Vagina (tissue), 2 donors: ENCODE results near the gene TMEM17. TPM values are rescaled to one million over a fixed set of nuclear protein-coding genes. Genes with fewer than 3 reads are reported as not detected.

Experiments
- DNase-seq, 2 donors: peaks; one replicate each; pipeline ENCODE4 v3.0.0-alpha.2; 2017; ENCODE audit errors: extremely low spot score in 2 of 2
- H3K27ac ChIP-seq: fragments of 200-600 bp; sonication (generic); one replicate; pipeline ENCODE4 v1.5.1; 2019
- H3K27me3 ChIP-seq: fragments of 200-600 bp; sonication (generic); one replicate; pipeline ENCODE4 v1.5.1; 2019
- H3K36me3 ChIP-seq, 2 donors: fragments of 200-600 bp; sonication (generic); one replicate each; pipeline ENCODE4 v1.5.1; 2017 to 2019
- H3K4me1 ChIP-seq: fragments of 200-600 bp; sonication (generic); one replicate; pipeline ENCODE4 v1.5.1; 2019
- H3K4me3 ChIP-seq, 2 donors: fragments of 200-600 bp; sonication (generic); 1 replicate in 1 of 2; 2 replicates in 1 of 2; pipeline ENCODE4 v1.5.1; 2016 to 2019
- H3K9me3 ChIP-seq: fragments of 200-600 bp; sonication (generic); one replicate; pipeline ENCODE4 v1.5.1; 2019
- POLR2A ChIP-seq, 2 donors: fragments of 450-650 bp; IDR thresholded peaks; one replicate each; pipeline ENCODE4 v1.6.1; 2017; ENCODE audit warnings: antibody characterized with exemption in 2 of 2, mild to moderate bottlenecking in 2 of 2, moderate library complexity in 2 of 2
- POLR2AphosphoS5 ChIP-seq, 2 donors: sonication (generic); formaldehyde crosslinking; IDR thresholded peaks; one replicate each; pipeline ENCODE4 v1.9.0; 2017; ENCODE audit warnings: antibody characterized with exemption in 2 of 2, mild to moderate bottlenecking in 2 of 2, low read depth in 1 of 2; ENCODE audit not compliant: insufficient read depth in 1 of 2
- intact Hi-C: fragments of 100-400 bp; cut with DNase I; formaldehyde crosslinking; loops from one replicate; pipeline ENCODE4 v1.15.1; 2023
- total RNA-seq: library from RNA; depleted of rRNA; stranded (reverse); fragments of >200 nt; gene quantifications from one replicate; pipeline ENCODE4 v1.2.3, GENCODE V29; 2016
- TF ChIP-seq, protein P1 (sequence below), 3 experiments: fragments of 450-650 bp in 2 of 3; fragments of 200-600 bp in 1 of 3; sonication (generic) in 1 of 3; IDR thresholded peaks; one replicate each; pipeline ENCODE4 v1.5.1; 2017 to 2019; ENCODE audit warnings: antibody characterized with exemption in 3 of 3, mild to moderate bottlenecking in 2 of 3, moderate library complexity in 2 of 3

The TMEM17 gene
- total RNA-seq, 1 donor from 2014 or later, result 0.98 TPM

GRCh38 chr2:62458206-62458641 is 47.8 kb downstream of the TMEM17 start:
- DNase-seq, result no peak
- H3K4me3 ChIP-seq, result no peak overlapping the region
- no peaks in the 10 kb centered on the region for H3K27me3 ChIP-seq
- peaks cover 33% of the 10 kb centered on the region for H3K4me1 ChIP-seq
- H3K36me3 ChIP-seq, result no peaks in the 10 kb centered on the region
- TF ChIP-seq, protein P1, sequence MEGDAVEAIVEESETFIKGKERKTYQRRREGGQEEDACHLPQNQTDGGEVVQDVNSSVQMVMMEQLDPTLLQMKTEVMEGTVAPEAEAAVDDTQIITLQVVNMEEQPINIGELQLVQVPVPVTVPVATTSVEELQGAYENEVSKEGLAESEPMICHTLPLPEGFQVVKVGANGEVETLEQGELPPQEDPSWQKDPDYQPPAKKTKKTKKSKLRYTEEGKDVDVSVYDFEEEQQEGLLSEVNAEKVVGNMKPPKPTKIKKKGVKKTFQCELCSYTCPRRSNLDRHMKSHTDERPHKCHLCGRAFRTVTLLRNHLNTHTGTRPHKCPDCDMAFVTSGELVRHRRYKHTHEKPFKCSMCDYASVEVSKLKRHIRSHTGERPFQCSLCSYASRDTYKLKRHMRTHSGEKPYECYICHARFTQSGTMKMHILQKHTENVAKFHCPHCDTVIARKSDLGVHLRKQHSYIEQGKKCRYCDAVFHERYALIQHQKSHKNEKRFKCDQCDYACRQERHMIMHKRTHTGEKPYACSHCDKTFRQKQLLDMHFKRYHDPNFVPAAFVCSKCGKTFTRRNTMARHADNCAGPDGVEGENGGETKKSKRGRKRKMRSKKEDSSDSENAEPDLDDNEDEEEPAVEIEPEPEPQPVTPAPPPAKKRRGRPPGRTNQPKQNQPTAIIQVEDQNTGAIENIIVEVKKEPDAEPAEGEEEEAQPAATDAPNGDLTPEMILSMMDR (IDR thresholded peaks at IDR 0.05), result no peak
- TF ChIP-seq POLR2A (IDR thresholded peaks at IDR 0.05), result no peak
- TF ChIP-seq POLR2AphosphoS5 (IDR thresholded peaks at IDR 0.05; ENCODE audit: insufficient read depth in 1 of 2, low read depth in 1 of 2), result peak in 1 of 2 donors; percentile 17
- H3K27ac ChIP-seq, result peak overlapping the region; percentile 79
- intact Hi-C loops, result no loop called here
- H3K9me3 ChIP-seq, result no peaks in the 10 kb centered on the region

DNA sequence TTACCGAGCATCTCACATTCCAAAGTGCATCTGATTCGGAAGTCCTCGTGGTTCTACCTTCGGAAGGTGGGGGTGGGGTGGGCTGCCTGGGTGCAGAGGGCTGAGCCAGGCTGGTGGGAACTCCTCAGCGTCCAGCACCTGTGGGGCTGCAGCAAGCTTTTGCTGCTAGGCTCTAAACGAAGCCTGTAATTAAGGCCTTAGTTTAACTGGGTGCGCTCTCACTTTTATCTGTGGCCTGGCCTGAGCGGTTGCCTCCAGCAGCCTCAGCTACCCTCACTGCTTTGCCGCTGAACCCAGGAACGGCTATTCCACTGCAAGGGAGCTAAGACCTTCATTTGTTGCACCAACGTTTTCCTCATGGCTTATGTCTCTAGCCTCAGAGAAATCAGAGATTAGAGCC is 48.4 kb downstream of the TMEM17 start:
- no peaks in the 10 kb centered on the region for H3K36me3 ChIP-seq
- no peaks in the 10 kb centered on the region for H3K27me3 ChIP-seq
- peak overlapping the region; percentile 79 for H3K27ac ChIP-seq
- no peak for TF ChIP-seq POLR2AphosphoS5 (IDR thresholded peaks at IDR 0.05; ENCODE audit: insufficient read depth in 1 of 2, low read depth in 1 of 2)
- no peak for TF ChIP-seq POLR2A (IDR thresholded peaks at IDR 0.05)
- TF ChIP-seq, protein P1 (IDR thresholded peaks at IDR 0.05), result no peak
- DNase-seq, result no peak
- no peaks in the 10 kb centered on the region for H3K9me3 ChIP-seq
- intact Hi-C loops, result loop anchor here (1.0 kb wide), 1 partner anchor 318 kb away; no protein-coding TSS in a partner anchor
- peak overlapping the region; percentile 53 to 65 for H3K4me3 ChIP-seq
- H3K4me1 ChIP-seq, result peaks cover 33% of the 10 kb centered on the region

DNA sequence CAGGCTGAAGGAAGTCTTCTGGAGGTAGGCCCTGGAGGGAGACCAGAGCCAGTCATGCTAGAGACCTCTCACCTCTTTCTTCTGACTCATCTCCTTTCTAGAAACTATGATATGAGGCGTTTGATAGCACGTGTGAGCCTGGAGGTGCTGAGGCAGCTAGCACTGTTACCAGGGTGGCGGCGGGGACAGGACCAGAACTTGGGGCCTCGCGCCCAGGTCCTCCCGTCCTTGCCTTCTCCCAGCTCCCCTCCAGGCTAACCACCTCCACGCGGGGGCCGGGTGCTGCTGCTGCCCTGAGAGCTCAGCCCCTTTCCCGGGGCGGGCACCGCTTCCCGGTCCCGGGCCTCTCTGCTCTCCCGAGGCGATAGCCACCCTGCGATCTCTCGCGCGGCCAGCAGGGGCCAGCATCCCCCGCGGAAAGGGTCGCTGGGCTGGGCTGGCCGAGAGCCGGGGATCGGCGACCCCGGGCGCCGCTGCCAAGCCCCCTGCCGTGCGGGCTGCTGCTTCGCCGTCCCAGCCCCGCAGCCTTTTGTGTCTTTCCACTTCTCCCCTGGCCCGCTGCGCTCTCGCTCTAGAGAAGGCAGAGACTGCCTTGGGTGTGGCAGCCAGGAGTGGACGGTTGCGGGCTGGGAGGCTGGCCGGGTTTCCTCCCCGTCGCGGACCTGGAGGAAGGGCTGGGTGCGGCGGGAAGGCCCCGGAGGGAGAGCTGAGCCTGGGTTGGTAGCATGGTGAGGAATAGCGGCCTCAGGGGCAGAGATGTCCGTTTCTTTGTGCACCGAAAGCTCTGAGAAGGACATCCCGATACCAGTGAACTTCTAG is 49.1 kb downstream of the TMEM17 start:
- H3K27ac ChIP-seq, result peak overlapping the region; percentile 79
- no peaks in the 10 kb centered on the region for H3K27me3 ChIP-seq
- TF ChIP-seq, protein P1 (IDR thresholded peaks at IDR 0.05), result peak; percentile 56 to 99 (median 98)
- TF ChIP-seq POLR2A (IDR thresholded peaks at IDR 0.05), result no peak
- peak in 1 of 2 donors; percentile 39 for TF ChIP-seq POLR2AphosphoS5 (IDR thresholded peaks at IDR 0.05; ENCODE audit: insufficient read depth in 1 of 2, low read depth in 1 of 2)
- peak overlapping the region; percentile 53 to 65 for H3K4me3 ChIP-seq
- H3K4me1 ChIP-seq, result peaks cover 33% of the 10 kb centered on the region
- no peak for DNase-seq
- H3K9me3 ChIP-seq, result no peaks in the 10 kb centered on the region
- no peaks in the 10 kb centered on the region for H3K36me3 ChIP-seq
- intact Hi-C loops, result loop anchor here (1.0 kb wide), 1 partner anchor 318 kb away; no protein-coding TSS in a partner anchor

GRCh38 chr2:62455957-62456692 is 49.9 kb downstream of the TMEM17 start:
- Histone ChIP-seq H3K36me3 (no peaks in the 10 kb centered on the region), H3K9me3 (no peaks in the 10 kb centered on the region), H3K27me3 (no peaks in the 10 kb centered on the region), H3K4me1 (peaks cover 33% of the 10 kb centered on the region), H3K4me3 (no peak overlapping the region), H3K27ac (peak overlapping the region; percentile 79)
- no peak for TF ChIP-seq POLR2A (IDR thresholded peaks at IDR 0.05)
- TF ChIP-seq POLR2AphosphoS5 (IDR thresholded peaks at IDR 0.05; ENCODE audit: insufficient read depth in 1 of 2, low read depth in 1 of 2), result no peak
- TF ChIP-seq, protein P1 (IDR thresholded peaks at IDR 0.05), result no peak
- no peak for DNase-seq
- intact Hi-C loops, result no loop called here
